GDM1 (cell line): ENCODE results near the gene ITGA3.
"Not testable (repeated sequence)": the region's sequence is repeated elsewhere in the genome, so short reads cannot be mapped to it uniquely, and the experiment has no call there.

Experiments
- DNase-seq: peaks from one replicate; lab custom pipeline; 2025; lab: John Stamatoyannopoulos, UW

The ITGA3 gene

DNA sequence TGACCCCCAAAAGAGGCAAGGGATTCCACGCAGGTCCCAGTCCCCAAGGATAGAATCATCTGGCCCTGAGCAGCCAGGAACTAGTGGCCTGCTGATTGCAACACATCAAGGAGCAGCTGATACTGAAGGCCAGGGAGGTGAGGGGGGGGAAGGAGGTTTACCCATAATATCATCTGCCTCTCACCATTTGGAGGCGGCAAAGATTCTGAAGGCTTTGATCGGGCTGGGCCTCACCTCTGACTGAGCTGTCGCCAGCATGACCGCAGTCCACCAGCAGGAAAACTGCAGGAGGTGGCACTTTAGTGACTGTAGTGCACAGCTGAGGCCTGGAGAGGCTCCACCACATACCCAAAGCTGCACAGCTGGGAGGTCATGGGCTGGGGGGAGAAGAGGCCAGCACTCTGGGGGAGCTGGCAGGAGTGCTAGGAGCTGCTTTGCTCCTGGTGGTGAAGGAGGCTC is 20.5 kb upstream of the ITGA3 start:
- DNase-seq = no peak

DNA sequence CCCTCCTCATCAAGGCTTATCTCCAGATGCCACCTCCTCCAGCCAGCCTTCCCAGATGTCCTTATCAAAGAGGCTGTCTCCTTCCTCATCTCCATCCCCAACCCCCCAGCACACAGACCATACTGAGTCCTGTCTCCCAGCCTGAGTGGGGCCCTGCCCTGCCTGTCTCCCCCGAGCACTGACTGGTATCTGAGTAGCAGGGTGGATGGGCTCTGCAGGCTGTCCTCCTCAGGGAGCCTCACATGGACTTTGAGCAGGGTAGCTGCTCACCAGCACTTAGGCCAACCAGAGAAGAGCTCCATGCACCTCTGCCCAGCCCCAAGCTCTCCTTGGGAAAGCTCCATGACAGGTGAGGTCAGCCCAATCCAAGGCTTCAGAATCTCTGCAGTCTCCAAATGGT is 20.0 kb upstream of the ITGA3 start:
- no peak for DNase-seq

DNA sequence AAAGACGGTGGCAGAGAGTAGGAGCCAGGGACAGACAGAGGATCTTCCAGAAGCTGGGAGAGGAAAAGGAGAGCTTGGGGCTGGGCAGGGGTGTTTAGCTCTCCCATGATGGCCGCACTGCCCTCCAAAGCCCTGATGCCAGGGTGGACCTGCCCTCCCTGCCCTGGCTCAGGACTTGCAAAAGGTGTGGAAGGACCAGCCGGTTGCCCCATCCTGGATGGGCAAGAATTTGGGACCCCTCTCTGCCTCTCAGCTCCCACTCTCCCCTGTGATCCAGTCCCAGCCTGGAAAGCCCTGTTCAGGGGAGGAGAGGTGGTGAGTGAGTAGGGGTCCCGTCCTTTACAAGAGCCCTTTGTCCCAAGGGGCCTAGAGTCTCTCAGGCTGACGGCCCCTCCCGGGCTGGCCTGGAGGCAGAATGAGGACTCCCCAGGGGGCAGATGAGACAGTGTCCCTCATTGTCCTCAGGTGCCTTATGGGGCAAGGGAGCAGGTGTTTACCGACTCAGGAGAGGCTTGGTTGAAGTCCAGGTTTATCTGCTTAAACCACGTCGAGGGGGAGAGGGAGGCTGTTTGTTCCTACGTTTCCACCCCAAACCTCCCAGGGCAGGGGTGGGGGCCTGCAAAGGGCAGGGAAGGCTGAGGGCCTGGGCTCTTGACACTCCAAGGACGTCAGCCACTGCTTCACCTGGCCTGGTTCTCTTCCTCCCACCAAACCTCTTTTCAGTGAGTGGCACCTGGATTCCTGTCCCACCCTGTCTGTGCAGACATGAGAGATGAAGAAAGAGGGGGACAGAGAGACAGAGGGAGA is 19.3 kb upstream of the ITGA3 start:
- DNase-seq = no peak

DNA sequence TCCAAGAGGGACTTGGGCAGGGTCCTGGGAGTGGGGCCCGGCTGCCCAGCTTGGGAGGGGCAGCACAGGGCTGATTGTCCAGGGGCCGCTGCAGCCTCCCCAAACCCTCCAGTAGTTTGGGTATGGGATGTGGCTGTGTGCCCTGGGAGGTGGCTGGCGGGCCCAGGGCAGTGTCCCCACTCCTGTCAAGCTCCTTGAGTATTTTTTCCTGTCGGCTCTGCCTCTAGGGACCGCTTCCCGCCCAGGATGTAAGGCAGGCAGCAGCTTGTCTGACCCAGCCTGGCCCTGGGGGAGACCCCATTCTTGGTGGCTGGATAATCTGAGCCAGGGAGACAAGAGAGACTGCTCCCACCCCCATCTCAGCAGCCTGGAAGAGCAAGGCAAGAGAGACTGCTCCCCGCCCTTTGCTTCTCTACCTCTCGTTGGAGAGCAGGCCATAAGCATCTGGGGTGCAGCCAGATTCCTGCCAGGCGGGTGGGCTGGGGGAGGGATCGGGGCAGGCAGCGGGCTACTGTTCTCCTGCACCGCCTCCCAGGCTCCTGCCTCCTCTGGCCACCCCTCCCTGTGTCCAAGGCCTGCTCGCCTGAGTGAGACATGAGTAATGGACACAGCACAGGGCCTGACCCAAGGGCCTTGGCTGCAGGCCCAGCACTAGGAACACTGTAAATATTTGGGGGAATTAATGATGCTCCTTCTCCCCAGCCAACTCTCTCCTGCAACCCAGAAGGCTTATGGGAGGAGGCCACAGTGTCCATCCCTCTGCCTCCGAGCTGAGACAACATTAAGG is 18.4 kb upstream of the ITGA3 start:
- no peak for DNase-seq

DNA sequence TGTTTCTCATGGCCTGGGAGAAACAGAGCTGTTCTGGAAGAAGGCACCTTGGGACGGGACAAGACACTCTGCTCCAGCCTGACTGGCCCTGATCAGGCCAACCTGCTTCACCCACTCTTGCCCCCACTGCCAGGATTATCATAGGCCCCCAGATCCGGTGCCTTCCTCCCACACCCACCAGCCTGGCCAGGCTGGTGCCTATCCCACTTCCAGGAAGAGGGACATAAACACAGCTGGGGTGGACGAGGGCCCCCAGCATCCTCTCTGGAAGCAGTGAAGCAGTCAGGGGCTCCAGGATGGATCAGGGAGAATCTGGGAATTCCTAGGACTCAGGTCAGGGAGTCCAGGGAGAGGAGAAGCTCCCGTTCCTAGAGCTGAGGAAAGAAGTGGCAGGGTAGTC is 16.9 kb upstream of the ITGA3 start:
- DNase-seq = no peak

DNA sequence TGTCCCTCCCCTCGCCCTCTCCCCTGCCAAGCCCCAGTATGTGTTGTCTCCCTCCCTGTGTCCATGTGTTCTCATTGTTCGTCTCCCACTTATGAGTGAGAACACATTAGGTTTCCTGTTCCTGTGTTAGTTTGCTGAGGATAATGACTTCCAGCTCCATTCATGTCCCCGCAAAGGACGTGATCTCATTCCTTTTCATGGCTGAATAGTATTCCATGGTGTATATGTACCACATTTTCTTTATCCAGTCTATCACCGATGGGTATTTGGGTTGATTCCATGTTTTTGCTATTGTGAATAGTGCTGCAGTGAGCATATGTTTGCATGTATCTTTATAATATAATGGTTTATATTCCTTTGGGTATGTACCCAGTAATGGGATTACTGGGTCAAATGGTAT is 15.4 kb upstream of the ITGA3 start:
- not testable (repeated sequence) for DNase-seq

DNA sequence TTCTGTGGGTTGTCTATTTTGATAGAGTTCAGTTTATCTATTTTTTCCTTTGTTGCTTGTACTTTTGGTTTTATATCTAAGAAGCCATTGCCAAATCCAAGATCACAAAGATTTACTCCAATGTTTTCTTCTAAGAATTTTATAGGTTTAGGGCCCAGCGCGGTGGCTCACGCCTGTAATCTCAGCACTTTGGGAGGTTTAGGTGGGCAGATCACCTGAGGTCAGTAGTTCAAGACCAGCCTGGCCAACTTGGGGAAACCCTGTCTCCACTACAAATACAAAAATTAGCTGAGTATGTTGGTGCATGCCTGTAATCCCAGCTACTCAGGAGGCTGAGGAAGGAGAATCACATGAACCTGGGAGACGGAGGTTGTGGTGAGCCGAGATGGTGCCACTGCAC is 13.7 kb upstream of the ITGA3 start:
- DNase-seq = no peak

DNA sequence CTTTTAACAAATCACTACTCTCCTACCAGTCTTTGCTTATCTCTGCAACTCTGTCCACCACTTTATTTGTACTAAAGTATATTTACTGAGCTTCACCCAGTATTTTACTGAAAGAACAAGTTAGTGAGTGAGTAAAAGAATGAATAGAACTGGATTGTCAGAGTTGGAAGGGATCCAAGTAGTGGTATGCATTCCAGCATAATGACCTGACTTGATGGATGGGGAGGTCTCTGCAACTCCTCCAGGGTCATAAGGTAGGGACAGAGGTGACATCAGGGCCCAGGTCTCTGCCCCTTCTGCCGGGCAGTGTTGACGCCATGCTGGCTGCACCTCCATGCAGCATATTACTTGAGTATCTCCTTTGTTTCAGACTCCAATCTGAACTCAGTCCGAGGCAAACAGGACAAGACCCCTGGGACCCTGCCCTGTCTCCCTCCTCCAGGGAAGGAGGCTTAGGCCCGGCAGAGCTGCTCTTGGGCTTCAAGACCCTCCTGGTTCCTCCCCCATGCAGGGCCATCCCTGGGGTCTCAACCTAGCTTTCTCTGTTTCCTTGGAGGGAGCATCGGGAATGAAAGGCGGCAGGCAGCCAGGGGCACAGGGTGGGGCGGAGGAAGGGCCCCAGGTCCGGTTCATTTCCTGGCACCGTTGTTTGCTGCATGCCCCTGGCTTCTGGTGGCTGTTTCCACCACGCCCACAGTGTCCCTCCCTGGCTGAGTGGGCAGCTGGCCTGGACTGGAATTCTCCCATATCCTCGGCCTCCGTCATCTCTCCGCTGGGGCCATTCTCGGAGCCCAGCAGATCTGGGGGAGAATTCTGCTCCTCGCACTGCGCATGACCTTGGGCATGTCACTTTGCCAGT is 12.4 kb upstream of the ITGA3 start:
- DNase-seq = no peak

DNA sequence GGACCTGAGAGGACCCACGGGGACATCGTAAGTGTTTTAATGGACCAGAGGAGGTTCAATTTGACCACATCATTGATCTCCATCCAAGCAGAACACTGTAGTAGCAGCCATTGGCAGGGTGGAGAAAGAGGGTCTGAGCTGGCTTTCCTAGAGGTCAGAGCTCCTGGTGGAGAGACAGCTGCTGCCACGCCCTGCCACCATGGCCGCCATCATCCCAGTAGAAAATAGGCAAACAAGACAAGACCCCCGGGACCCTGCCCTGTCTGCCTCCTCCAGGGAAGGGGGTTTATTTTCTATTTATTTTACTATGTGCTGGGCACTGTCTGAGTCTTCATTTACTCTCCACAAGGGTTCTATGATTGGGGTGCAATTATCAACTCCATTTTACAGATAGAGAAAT is 11.4 kb upstream of the ITGA3 start:
- no peak for DNase-seq

DNA sequence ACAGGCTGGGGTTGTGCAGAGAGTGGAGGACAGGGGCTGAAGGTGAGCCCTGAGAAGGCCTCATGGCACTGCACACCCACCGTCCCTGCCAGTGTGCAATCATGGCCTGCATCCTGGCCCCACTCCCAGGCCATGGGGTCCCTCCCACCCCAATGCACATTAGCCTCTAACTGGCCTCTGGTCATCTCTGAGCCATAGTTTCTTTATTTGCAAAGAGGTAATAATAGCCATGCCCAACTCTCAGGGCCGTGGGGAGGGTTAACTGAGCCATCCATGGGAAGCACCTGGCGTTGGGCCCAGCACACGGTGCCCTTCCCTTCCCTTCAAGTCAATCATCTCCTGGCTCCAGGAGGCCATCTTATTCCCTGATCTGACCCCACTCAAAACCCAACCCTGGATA is 10.8 kb upstream of the ITGA3 start:
- no peak for DNase-seq

DNA sequence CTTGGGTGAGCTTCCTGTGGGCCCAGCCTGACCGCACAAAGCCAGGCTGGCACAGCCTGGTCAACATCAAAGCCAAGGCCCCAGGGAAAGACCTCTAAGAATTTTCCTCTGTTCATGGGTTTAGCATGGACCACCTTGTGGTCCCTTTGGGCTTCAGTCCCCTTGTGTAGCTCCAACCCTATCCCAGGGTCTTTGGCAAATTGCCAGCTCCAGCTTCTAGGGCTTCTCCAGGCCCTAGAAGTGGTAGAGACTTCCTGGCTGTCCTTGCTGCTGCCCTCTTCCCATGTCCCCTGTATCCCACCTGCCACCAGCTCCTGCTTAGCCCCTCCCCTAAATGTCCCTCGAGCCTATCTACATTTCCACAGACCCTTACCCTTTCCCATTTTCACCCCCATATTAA is 9.7 kb upstream of the ITGA3 start:
- no peak for DNase-seq

DNA sequence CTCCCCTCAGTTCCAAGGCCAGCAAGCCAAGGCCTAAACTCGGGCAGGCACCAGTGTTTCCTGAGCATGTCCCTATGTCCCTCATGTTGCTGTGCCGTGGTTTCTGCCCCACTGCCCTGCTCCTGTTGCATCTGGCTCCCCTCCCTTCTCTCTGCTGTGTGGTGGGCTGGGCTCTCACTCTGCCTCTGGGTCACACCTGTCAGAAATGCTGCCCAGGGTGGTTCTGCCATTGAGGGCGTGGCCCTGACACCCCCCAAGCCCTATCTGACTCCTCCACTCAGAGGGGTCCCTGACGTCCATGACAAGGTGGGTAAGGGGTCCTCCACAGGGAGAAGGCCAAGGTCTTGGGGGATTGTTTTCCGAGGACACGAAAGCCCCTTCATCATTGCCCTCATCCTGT is 9.2 kb upstream of the ITGA3 start:
- no peak for DNase-seq

DNA sequence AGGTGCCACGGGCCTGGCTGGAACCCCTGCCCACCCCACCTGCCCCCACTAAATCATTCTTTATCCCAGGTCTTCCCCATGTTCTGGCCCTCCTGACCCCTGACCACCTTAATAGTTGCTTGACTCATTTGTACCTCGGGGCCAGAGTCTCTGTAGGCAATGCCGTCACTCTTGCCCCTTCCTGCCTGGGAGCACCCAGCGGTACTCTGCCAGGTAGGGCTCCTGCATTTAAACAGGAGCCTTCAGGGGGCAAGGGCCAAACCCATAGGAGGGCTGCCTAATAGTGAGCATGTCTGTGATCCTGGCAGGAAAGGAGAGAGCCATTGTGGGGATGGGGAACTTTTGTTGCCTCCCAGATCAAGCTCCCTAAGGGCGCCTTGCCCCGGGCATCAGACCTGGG is 8.8 kb upstream of the ITGA3 start:
- DNase-seq = no peak

DNA sequence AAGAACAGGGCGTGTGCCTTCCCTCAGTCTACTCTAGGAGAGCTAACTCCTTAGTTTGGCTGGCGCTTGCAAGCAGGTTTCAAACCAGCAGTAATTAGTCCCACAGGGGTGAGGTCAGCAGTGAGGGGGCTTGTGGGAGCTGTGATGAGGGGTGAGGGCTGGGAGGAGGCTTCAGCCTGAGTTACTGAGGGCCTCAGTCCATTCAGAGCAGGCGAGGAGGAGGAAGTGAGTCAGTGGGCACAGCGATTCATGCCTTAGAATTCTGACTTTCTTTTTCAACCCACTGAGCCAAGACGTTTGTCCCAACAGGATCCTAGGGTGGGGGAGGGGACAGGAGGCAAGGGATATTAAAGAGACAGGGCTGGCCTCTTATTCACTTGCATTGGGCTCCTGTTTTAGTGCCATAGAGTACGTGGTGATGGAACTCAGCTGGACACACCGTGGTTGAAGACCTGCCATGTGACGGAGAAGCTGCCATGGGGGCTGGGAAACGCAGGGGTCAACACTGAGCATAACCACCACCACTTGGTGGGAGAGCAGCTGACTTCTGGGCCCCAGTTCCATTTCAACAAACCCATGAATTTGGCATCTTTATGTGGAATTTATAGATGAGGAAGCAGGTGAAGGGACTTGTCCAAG is 8.3 kb upstream of the ITGA3 start:
- DNase-seq = peak; percentile 31

DNA sequence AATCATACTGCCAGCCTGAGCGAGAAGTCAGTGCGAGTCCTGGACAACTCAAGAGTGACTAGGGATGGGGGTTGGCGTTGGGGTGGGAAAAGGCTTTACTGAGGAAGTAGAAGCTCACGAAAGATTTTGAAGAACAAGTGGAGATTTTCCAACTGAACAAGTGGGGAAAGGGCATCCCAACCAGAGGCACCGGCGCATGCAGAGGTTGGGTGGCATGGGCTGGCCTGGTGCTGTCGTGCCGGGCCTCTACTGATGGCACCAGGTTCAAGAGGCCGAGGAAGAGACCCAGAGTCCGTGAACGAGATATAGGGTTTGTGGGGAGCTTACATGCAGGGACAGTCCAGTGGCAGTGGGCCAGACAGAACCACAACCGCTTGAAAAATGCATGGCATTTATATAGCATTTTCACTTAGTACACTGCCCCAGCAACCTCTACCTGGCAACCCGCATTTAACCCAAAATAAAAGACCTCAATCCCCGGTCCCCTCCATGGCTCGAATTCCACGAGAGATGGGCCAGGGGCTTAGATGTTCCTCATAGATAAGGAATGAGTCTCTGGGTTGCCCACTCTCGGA is 7.7 kb upstream of the ITGA3 start:
- no peak for DNase-seq

DNA sequence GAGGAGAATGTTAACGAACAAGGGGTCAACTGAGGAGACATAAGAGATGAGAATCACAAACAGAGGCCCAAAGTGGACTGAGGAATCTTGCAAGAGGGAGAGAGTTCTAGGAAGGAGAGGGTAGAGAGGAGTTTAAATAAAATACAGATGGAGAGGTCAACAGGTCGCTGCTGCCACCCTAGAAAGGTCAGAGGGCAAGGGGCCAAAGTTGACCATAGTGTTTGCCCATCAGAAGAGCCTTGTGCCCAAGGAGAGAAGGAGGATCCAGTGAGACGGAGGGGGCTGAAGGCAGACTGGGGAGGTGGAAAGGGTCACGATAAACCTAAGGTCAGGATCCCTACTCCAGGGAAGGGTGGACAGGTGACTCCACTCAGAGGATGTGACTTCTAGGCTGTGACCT is 6.9 kb upstream of the ITGA3 start:
- no peak for DNase-seq

DNA sequence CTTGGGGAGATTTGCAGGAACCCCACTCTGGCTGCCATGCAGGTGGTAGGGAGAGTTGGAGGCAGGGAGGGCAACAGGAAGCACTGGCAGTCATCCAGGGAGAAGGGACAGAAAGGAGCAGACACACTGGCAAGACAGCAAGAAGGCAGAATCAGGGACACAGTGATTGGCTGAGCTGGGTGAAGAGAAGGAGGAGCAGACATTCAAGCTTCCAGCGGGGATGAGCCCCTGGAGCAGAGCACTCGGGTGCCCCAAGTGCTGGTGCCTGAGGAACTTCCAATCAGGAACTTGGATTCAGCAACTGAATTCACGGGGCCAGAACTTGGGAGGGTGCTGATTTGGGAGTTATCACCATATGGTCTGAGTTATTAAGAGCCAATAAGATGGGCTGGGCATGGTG is 6.3 kb upstream of the ITGA3 start:
- DNase-seq = no peak

DNA sequence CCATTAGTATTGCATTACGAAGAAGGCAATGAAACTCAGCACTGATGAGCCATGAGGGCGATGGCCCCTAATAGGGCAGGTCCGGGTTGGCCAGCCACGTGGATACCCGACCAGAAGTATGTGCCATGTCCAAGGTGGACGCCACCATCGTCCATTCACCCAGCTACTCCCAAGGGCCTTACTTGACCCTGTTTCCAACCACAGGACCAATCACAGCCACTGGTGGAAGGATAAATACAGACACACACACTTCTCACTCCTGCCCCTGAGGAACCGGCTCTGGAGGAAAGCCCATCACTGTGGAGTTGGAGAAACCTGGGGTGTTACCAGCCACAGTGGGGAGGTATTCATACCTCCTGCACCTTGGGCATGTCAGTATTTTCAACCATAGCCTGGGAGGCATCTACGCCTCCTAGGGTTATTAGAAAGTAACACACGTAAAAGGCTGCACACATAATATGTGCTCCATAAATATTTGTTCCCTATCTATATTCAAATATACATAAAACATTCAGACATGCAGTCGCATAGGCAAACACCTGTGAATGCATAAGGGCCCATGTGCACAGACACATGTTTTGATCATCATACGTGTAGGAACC is 5.4 kb upstream of the ITGA3 start:
- DNase-seq = no peak

DNA sequence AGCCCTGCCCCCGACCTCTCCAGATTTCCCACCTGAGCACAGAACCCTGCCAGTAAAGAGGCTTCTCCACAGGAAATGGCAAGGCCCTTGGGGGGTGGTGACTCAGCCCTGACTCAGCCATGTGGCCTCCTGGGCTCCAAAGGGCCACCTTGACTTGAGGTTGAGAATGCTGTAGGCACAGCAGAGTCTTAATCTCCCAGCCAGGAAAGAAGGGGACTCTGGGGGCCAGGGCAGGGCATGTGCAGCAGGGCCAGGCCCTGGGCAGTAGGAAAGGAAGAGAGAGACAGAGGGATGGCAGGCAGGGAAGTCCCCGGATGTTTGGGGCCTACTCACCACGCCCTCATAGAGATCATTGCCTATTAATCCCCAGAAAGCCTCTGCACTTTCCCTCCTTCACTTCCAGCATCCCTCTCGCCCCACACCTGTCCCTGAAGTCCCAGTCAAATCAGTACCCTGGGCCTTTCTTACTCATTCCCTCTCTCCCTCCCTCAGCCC is 4.8 kb upstream of the ITGA3 start:
- peak; percentile 34 for DNase-seq

DNA sequence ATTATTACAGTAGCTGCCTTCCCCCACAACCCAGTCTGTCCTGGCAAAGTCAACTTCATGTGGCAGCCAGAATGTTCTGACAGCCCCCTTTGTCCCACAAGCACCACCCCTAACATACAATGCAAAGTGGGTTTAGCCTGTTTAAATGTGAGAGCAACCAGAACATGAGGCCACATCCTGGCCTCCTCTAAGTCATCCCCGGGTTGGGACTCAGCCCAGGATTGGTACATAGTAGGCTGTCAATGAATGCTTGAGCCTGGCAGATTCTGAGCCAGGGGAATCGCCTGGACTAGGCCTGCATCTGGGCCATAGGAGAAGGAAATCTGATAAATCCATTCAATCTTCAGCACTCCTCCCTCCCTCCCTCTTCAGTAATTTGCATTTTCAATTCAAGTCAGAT is 4.3 kb upstream of the ITGA3 start:
- no peak for DNase-seq

DNA sequence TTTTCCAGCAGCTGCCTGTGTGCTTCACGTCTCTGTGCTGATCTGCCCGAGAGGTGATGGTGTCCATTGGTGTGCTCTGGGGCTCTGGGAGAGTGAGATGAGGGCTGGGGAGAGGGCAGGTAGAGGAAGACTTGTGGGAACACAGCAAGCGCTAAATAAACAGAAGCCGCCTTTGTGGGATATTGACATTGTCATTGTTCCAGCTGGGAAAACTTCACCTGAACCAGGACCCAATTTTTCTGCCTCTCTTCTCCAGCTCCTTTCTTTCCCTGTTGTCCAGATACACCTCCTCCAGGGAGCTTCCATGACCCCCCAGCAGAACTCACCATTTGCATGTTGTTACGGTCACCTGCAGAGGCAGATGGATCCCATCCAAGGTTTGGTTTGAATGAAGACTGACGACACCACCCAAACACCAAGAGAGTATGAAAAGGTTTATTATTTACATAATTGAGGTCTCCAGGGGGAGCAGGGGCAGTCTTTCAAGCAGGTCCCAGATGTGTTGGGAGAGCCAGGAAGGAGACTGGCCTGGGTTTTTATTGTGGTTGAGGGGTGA is 3.6 kb upstream of the ITGA3 start:
- DNase-seq = no peak
